EH (cell line): ENCODE data around the gene NSUN5.
"Not testable (repeated sequence)": the region's sequence is repeated elsewhere in the genome, so short reads cannot be mapped to it uniquely, and the experiment has no call there.

ENCODE experiments used
- DNase-seq: peaks from one replicate; pipeline ENCODE4 v3.0.0-alpha.2; 2015; ENCODE audit warnings: low read depth

The NSUN5 gene

GRCh38 chr7:73325424-73325823 lies 16.8 kb upstream of the NSUN5 start:
- not testable (repeated sequence) for DNase-seq

- DNase-seq = peak; percentile 65
Observed at GRCh38 chr7:73324081-73324845, 15.6 kb upstream of the NSUN5 start.

GRCh38 chr7:73323434-73324080 lies 14.9 kb upstream of the NSUN5 start:
- DNase-seq = not testable (repeated sequence)

GRCh38 chr7:73320009-73320408 lies 11.4 kb upstream of the NSUN5 start:
- DNase-seq = not testable (repeated sequence)

- DNase-seq = not testable (repeated sequence)
Observed at GRCh38 chr7:73319541-73319940, 10.9 kb upstream of the NSUN5 start.

- not testable (repeated sequence) for DNase-seq
Observed at GRCh38 chr7:73318656-73319204, 10.1 kb upstream of the NSUN5 start.

GRCh38 chr7:73316521-73316920 lies 7.9 kb upstream of the NSUN5 start:
- DNase-seq = no peak

GRCh38 chr7:73314271-73314670 lies 5.6 kb upstream of the NSUN5 start:
- DNase-seq = no peak

GRCh38 chr7:73313521-73313906 lies 4.9 kb upstream of the NSUN5 start:
- DNase-seq = no peak

- DNase-seq = no peak
Observed at GRCh38 chr7:73312831-73313520, 4.3 kb upstream of the NSUN5 start.

GRCh38 chr7:73311421-73311820 lies 2.8 kb upstream of the NSUN5 start:
- DNase-seq = peak; percentile 32

GRCh38 chr7:73308074-73308664 lies 457 bp downstream of the NSUN5 start:
- DNase-seq = no peak

GRCh38 chr7:73307436-73307835 lies 1.2 kb downstream of the NSUN5 start:
- DNase-seq = no peak

- not testable (repeated sequence) for DNase-seq
Observed at GRCh38 chr7:73304612-73305387, 3.8 kb downstream of the NSUN5 start.

GRCh38 chr7:73304071-73304470 lies 4.6 kb downstream of the NSUN5 start:
- DNase-seq = no peak

GRCh38 chr7:73303546-73303945 lies 5.1 kb downstream of the NSUN5 start:
- DNase-seq = no peak

- not testable (repeated sequence) for DNase-seq
Observed at GRCh38 chr7:73302846-73303245, 5.8 kb downstream of the NSUN5 start.

- DNase-seq = not testable (repeated sequence)
Observed at GRCh38 chr7:73301108-73301507, 7.5 kb downstream of the NSUN5 start.

GRCh38 chr7:73299812-73300211 lies 8.8 kb downstream of the NSUN5 start:
- DNase-seq = not testable (repeated sequence)

- not testable (repeated sequence) for DNase-seq
Observed at GRCh38 chr7:73297706-73298105, 10.9 kb downstream of the NSUN5 start.

- not testable (repeated sequence) for DNase-seq
Observed at GRCh38 chr7:73297235-73297634, 11.4 kb downstream of the NSUN5 start.
